IPS-18c (cell line): ENCODE data around the gene ARHGEF4.

ENCODE experiments used
- H3K4me3 ChIP-seq: 2 replicates; pipeline ENCODE4 v1.7.0; 2013; ENCODE audit warnings: low read depth, mild to moderate bottlenecking, low read length, moderate library complexity; ENCODE audit not compliant: insufficient read depth
- H3K9me3 ChIP-seq: one replicate; pipeline ENCODE4 v1.6.1; 2013; ENCODE audit warnings: mild to moderate bottlenecking, low read length, moderate library complexity; ENCODE audit not compliant: control insufficient read depth, insufficient read depth

ARHGEF4 gene

DNA sequence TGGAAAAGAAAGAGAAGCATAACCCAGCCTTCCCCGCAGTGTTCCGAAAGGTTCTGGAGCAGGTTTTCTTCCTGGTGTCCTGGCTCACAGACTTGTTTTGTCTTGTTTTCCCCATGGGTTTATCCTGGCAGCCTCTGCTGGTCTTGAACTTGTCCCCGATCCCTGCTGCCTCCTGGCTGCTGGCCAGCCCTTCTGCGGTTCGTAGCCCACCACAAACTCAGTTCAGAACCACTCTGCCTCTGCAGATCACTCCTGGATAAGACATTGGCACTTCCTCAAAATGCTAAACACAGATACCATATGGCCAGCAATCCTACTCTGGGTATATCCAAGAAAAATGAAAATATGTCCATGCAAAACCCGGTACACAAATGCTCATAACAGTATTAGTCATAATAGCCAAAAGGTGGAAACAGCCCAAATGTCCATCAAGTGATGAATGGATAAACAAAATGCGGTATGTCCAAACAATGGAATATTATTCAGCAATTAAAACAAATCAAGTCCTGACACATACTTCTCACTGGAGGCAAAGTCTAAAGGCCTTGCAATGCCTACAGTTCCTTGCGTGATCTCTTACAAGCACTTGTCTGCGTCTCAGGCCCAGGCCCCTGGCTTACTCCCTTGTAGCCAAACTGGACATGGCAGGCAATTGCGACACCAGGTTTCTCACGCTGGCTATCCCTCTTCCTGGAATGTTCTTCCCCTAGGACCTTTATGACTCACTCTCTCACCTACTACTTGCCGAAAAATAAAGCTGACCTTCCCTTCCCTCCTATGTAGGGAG is 28.0 kb upstream of the ARHGEF4 start:
- Histone ChIP-seq H3K4me3 (no peak overlapping the region), H3K9me3 (peaks cover 2% of the 10 kb centered on the region)

DNA sequence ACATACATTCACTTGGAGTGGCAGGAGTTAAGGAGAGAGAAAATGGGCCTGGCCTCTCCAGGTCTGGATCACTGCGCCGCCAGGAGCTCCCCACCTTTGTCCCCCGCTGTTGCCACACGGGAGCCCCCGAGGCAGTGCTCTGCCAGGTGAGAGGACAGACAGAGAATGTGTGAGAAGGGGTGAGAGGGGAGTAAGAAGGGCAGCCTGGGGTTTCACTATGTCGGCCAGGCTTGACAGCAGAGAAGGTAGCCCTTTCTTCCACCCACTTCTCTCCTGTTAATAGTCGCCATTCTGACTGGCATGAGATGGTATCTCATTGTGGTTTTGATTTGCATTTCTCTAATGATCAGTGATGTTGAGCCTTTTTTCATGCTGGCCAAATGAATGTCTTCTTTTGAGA is 26.2 kb upstream of the ARHGEF4 start:
- Histone ChIP-seq H3K4me3 (no peak overlapping the region), H3K9me3 (peaks cover 2% of the 10 kb centered on the region)

DNA sequence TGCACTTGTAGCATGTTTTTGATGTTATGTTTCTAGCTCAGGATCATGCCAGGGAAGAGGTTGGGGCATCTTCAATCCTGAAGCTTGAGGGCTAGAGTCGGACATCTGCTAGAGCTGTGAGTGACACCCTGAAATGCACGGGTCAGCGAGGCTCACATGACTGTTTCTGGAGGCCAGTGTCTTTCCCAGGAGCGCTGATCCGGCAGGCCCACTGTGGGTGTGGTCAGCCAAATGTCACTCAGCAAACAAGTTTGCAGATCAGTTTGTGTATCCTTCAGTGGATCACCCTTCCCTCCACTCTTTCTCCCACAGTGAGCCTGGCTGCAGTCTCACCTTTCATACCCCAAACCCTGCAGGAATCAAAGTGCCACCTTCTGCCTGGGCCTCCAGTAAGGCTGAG is 23.0 kb upstream of the ARHGEF4 start:
- H3K9me3 ChIP-seq, result peaks cover 2% of the 10 kb centered on the region
- no peak overlapping the region for H3K4me3 ChIP-seq

DNA sequence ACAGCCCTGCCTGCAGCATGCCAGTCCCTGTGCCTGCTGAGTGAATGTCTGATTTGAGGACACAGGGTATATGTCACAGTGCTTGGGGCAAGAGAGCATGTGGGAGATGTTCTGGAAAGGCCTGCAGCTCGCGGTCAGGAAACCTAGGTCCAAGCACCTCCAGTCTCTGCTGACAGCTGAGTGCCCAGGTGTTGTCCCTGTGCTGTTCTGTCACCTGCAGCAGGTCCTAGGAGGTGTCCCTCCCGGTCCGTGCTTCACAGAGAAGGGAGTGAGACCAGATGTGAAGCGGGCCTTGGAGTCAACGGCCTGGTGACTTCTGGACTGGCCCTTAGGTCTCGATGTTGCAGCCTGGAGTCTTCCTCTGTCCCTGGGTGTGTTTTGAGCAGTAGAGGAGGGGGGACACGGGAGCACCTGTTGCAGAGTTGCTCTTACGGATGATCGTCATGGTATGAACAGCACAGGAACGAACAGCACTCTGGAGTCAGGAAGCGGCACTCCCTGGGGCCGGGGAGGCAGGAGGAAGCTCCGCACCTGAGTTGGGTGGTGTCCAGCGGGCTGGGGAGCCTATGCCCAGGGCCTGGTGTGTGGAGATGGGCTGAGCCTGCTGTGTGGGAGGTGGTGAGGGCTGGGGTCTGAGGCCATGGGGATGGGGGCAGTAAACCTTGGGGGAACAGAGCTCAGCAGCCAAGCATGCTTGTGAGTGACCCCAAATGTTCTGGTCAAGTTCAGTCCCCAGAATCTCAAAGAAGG is 21.6 kb upstream of the ARHGEF4 start:
- no peak overlapping the region for H3K4me3 ChIP-seq
- peaks cover 2% of the 10 kb centered on the region for H3K9me3 ChIP-seq

DNA sequence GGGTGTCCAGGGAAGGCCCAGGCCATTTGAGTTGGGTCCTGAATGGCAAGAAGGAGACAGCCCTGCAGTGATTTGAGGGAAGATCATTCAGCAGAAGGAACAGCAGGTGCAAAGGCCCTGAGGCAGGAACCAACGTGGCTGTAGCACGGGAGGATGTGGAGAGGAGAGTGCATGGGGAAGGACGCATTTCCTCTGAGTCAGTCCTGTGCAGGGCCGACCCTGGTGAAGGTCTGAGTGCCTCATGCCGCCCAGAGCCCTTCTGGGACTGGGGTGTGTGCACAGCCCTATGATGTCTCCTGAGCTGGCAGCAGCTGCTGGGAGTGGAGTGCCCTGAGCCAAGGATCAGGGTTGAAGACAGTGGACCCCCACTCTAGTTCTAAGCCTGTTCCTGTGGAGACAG is 17.9 kb upstream of the ARHGEF4 start:
- Histone ChIP-seq H3K9me3 (peaks cover 2% of the 10 kb centered on the region), H3K4me3 (no peak overlapping the region)

DNA sequence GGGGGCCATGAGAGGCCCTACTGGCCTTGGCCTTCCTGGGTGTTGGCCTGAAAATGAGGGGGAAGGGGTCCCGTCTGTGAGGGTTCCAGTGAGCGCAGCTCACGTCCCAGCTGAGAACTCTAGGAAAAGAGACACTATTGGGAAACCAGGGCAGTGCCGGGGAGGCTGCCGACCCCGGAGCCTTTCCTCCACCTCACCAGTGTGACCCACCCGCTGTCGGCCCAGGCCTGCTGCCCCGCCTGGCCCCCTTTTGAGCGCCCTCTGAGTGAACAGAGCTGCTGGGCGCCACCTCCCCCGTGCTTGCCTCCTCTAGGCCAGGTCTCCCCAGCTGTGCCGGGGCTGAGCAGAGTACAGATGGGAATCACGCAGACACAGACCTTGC is 17.5 kb upstream of the ARHGEF4 start:
- peaks cover 2% of the 10 kb centered on the region for H3K9me3 ChIP-seq
- no peak overlapping the region for H3K4me3 ChIP-seq

DNA sequence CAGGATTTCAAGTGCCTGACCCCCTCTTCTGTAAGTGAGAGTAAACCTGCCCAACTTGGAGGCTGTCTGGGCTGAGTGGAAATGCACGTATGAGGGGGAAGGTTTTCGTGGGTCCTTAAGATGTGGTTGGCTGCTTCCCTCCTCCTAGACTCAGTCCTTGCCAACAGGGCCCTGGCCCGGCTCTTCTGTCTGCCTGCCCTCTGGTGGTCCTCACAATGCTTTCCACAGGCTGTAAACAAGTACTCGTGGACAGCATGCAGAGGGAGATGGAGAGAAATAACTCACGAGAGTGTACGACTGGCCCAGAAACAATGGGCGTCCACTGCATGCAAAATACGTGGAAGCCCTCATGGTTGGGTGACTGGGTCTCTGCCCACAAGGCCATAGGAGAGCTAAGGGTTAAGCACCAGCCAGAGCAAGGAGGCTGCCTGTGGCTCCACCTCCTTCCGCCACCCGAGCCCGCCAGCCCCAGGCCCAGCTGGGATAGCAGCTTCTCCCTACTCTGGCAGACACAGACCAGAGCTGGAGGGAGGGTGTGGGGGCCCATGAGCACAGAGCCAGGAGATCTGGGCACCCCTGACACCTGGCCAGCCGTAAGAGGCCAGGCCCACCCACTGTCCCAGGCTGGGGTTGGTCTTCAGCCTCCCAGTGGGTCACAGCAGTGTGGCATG is 17.0 kb upstream of the ARHGEF4 start:
- Histone ChIP-seq H3K4me3 (no peak overlapping the region), H3K9me3 (peaks cover 2% of the 10 kb centered on the region)

- peaks cover 2% of the 10 kb centered on the region for H3K9me3 ChIP-seq
Observed at GRCh38 chr2:130820279-130820861, 16.3 kb upstream of the ARHGEF4 start.

DNA sequence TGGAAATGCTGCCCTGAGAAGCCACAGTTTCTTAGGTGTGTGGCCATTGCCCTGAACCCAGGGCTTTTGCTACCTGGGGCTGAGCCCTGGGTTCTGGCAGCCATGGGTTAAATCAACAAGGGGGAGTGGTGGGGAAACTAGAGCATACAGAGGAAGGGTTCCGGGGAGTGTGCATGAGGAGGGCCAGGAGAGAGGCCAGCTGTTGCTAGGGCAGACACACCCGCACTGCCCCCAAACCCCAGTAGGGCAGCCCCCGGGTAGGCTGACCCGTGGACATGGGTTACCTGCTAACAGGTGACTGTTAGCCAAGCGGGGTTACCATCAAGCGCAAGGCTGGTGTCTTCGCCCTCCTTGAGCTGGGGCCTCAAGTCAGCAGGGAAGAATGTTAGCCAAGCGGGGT is 14.8 kb upstream of the ARHGEF4 start:
- peaks cover 2% of the 10 kb centered on the region for H3K9me3 ChIP-seq
- H3K4me3 ChIP-seq, result no peak overlapping the region

More at GRCh38 chr2:130820279-130820861, 16.3 kb upstream of the ARHGEF4 start:
- H3K4me3 ChIP-seq, result no peak overlapping the region

- Histone ChIP-seq H3K4me3 (no peak overlapping the region), H3K9me3 (peaks cover 2% of the 10 kb centered on the region)
Observed at GRCh38 chr2:130822766-130823165, 13.9 kb upstream of the ARHGEF4 start.

DNA sequence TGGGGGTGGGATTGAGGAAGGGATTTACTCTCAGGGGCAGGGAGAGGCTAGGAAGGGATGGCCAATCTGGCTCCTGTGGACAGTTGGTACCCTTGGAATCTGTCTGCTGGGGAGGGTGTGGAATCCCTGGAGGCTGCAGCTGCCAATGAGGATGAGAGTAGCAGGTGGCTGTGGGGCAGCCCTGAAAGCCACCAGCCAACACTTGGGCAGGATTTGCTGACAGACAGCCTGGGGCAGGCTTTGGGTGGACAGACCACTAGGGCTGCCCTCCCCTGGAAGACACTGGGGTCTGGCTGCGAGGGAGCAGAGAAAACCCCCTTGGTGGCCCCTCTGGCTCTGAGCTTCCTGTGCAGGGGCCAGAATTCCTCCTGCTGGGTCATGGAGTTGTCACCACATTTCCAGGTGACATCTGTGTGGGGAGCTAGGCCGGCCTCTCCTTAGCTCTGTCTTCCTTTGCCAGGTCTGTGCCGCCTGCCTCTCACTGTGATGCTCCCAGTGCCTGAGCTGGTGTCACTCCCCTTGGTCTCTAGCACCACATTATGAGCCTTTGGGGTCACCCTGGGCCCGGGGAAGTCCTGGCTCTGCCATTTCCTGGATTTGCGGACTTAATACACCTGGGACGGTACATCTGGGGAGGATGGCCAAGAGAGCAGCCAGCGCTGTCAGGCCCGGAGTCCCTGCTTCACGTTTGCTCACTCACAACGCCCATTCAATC is 13.4 kb upstream of the ARHGEF4 start:
- Histone ChIP-seq H3K4me3 (no peak overlapping the region), H3K9me3 (peaks cover 2% of the 10 kb centered on the region)

GRCh38 chr2:130823886-130824491 is 12.7 kb upstream of the ARHGEF4 start:
- no peak overlapping the region for H3K4me3 ChIP-seq
- peaks cover 2% of the 10 kb centered on the region for H3K9me3 ChIP-seq

- Histone ChIP-seq H3K4me3 (no peak overlapping the region), H3K9me3 (peaks cover 2% of the 10 kb centered on the region)
Observed at GRCh38 chr2:130824492-130825061, 12.1 kb upstream of the ARHGEF4 start.

- Histone ChIP-seq H3K9me3 (peaks cover 2% of the 10 kb centered on the region), H3K4me3 (no peak overlapping the region)
Observed at GRCh38 chr2:130825231-130825965, 11.3 kb upstream of the ARHGEF4 start.

GRCh38 chr2:130825966-130826253 is 10.8 kb upstream of the ARHGEF4 start:
- peaks cover 2% of the 10 kb centered on the region for H3K9me3 ChIP-seq

GRCh38 chr2:130826419-130826818 is 10.3 kb upstream of the ARHGEF4 start:
- Histone ChIP-seq H3K9me3 (peaks cover 2% of the 10 kb centered on the region), H3K4me3 (no peak overlapping the region)

More at GRCh38 chr2:130825966-130826253, 10.8 kb upstream of the ARHGEF4 start:
- no peak overlapping the region for H3K4me3 ChIP-seq
